Stimulated activated CD8-positive, alpha-beta memory T cell treated with anti-CD3 and anti-CD28 coated beads, Interleukin-4, amount 100 ng/mL, for 48 hours (primary cell): ENCODE data around the gene ZBTB18.
A peak's percentile ranks its signal among the peaks of the same experiment; 100 is the strongest.

Experiments used
- DNase-seq: peaks from one replicate; pipeline ENCODE4 v3.0.0-alpha.2; 2020

The ZBTB18 gene

GRCh38 chr1:244064621-244065020 lies 13.5 kb downstream of the ZBTB18 start:
- DNase-seq, result no peak

GRCh38 chr1:244065063-244065793 lies 14.1 kb downstream of the ZBTB18 start:
- no peak for DNase-seq

DNA sequence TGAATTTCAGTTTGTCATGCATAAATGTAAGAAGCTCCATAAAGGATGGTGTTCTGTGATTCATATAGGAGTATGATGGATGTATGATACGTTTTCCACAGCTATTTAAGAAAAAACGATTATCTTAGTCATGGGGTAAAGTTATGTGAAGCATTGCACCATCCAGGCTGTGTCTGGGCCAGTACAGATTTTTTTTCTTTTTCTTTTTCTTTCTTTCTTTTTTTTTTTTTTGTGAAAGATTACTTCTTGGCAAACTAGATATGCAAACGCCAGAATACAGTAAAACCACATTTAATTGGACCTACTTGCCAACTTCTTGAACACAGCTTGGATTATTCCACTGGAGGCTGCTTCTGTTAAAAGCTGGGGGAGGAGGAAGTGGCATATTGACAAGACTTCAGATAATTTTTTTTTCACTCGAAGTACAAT lies 14.9 kb downstream of the ZBTB18 start:
- DNase-seq, result no peak

- no peak for DNase-seq
These were observed 16.1 kb downstream of the ZBTB18 start for GRCh38 chr1:244066954-244067716.

DNA sequence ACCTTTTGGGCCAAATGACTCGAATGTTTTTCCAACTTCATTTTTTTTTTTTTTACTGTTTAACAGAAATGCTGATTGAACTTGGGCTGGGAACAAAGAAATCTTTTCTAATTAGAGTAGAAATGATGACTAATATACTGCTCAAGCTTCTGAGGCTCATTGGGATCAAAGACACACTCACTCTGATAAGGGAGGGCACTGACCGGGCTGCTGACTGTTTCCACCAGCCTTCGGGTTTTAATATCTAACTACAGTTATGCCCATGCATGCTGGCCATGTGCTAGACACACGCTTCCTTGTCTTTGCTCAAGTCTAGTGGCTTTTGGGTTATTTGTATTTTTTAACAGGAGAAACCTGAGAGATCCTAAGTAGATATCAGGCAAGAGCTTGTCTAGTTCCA lies 16.8 kb downstream of the ZBTB18 start:
- no peak for DNase-seq

GRCh38 chr1:244068567-244068966 lies 17.5 kb downstream of the ZBTB18 start:
- no peak for DNase-seq

DNA sequence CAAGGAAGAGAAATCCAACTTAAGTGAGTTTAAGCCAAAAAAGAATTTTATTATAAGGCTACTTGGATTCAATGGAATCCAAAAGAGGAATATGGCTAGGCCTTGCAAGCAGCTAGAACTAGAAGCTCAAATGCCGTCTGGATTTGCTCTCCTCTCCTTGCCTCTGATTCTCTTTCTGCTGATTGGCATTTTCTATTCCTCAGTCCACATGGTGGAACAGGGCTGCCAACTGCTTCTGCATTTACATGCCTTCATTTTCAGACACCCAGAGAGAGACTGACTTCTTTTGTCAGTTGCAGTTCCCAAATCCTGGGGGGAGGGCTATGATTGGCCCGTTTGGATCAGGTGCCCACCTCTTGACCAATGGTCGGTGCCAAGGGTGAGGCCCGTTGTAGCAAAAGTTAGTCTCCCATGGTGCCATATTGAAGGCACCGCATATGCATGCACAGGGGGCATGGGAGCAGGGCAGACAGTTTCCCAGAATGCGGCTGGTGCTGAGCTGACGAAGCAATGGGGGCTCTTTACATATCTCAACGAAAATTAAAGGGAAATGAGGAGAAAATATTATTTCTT lies 18.3 kb downstream of the ZBTB18 start:
- DNase-seq, result no peak

DNA sequence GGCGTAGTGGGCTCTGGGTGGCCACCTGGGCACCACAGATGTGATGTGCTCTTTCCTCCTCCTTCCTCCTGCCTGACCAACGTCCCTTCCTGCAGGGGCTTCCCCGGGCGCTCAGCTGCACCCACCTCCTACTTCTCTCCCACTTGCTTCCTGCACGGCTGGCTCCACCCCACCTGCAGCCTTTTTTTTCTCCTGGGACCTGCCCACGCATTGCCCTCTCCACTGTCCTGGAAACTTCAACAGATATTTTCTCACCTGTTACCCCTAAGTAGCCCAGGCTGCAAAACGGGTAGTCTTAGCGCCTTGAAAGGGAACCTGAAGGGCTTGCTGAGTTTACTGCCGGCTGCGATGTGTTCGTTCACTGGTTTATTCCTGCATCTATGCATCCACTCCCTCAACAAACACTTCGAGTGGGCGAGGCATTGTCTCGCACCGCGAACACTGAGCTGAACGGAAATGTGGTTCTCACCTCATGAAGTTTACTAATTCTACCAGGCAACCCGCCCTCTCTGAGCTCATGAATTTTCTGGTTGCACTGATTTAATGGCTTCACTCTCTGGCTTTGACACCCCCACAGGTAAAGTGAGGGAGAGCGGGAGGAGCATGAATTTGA lies 23.6 kb downstream of the ZBTB18 start:
- peak; percentile 53 for DNase-seq

- no peak for DNase-seq
These were observed 24.2 kb downstream of the ZBTB18 start for GRCh38 chr1:244075247-244075722.

DNA sequence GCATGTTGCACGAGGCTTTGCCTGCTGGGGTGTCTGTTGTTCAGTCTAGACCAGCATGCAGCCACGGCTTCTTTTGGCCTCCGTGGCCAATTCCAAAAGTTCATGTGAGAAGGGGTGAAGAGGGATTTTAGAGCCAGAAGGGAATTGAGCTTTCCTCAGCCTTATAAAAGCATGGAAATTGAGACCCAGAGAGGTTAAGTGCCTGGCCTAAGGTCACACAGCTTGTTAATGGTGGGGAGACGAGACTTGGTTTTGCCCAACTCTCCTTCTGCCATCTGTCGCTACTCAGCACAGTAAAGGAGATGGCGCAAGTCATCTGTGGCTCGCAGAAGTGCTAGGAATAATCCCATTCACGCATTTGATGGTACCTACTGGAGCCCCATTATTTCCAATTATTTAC lies 25.7 kb downstream of the ZBTB18 start:
- no peak for DNase-seq

DNA sequence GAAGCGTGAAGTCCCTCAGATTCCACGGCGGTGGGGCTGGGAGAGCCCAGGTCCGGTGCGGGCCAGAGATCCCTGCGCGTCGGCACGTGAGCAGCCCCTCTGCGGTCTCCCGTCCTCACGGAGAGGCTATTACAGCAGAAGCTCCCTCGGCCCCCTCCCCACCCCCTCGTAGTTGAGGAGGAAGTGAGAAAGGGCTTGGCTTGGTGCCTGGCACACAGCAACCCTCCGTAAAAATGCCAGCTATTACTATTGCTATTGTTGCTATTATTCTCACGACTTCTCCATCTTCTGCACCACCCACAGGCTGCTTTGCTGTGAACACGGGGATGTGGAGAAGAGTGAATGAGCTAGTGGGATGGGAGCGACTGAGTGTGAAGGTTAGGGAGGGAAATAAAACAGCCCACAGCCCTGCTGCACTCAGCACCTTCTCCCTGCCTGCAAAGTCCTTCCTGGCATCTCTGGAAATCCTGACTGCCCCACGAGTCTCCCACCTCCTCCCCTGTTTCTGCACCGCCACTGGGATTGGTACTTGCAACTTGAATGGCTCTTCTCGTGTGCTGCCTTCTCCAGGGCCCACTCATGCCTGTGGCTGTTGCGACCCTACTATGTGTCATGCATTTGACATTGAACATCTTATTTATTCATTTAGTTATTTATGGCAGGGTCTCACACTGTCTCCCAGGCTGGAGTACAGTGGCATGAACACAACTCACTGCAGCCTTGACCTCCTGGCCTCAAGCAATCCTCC lies 26.6 kb downstream of the ZBTB18 start:
- DNase-seq, result no peak

DNA sequence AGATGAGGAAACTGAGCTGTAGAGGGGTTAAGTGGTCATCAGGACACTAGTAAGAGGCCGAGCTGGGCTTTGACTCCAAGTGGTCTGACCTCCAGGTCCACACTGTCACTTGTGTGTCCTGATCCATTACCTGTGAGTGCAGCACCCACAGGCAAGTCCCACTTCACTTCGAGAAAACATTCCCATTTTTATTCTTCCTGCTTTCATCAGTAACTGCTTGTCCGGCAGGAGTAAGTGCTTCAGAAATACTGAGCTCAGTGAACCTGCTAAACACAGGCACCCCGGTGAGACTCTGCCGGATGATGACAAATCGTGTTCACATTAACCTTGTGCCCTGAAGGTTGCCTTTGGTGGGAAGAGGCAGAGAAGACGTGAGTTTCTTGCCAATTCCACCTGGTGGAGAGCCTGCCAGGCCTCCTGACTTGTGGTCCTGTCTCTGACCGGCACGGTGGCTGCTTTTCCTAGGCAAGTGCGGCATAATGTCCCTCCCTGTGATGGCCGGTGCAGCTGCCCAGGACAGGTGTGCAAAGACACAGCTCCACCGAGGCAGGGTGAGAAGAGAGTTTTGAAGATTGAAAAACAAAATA lies 29.4 kb downstream of the ZBTB18 start:
- no peak for DNase-seq

GRCh38 chr1:244082969-244083368 lies 31.9 kb downstream of the ZBTB18 start:
- no peak for DNase-seq

DNA sequence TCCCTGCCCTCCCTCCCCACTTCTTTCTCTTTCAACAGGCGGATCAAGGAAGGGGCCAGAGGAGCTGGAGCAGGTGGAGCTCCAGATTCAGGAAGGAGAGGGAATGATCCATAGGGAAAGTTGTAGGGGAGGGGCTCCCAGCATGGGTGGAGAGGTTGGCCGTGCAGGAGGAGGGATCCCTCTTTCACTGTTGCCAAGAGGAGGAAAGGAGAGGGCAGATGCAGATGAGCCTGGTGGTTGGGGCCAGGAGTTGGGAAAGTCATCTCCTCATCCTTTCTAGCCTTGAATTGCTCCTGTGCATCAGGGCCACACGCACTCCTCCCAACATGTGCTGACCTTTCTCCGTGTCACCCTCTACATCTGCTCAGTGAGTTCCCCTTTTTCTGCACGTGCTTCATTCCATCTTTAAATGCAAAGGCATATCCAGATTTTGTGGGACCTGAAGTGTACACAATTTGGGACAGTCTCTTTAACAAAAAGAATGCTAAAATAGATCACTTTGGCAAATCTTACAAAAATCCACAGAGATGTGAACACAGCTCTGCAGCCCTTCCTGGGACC lies 32.4 kb downstream of the ZBTB18 start:
- no peak for DNase-seq

DNA sequence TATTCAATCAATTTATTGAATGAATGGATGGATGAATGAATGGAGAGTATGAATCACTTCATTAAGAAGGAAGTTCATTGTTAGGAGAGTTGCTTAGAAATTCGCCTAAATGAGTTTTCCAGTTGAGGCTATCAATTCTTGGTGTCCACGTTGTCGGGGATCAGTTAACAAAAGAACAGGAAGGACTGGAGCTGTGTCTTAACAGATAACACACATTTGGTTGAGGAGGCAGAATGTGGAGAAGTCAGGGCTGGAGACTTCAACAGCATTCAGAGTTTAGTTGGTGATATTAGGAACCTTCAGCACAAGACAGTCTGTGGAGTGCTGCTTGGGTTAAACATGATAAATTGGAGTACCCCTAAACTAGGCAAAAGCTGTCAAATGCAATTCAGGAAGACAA lies 33.7 kb downstream of the ZBTB18 start:
- no peak for DNase-seq

DNA sequence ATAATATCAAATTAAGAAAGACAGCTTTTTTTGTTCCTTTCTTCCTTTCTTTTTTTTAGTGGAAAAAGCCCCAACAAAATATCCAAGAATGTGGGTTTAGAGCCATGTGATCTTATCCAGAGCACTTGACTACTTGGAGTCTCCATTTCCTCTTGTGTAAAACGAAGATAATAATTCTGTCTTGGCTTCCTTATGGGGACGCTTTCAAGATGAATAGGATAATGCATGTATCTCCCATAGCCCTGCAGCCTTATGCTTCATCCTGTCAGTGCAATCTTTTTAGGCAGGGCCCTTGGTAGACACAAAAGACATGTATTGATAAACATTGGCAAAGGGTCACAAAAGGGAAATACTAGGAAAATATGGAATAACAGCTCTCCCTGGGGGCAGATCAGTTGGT lies 34.8 kb downstream of the ZBTB18 start:
- DNase-seq, result no peak

DNA sequence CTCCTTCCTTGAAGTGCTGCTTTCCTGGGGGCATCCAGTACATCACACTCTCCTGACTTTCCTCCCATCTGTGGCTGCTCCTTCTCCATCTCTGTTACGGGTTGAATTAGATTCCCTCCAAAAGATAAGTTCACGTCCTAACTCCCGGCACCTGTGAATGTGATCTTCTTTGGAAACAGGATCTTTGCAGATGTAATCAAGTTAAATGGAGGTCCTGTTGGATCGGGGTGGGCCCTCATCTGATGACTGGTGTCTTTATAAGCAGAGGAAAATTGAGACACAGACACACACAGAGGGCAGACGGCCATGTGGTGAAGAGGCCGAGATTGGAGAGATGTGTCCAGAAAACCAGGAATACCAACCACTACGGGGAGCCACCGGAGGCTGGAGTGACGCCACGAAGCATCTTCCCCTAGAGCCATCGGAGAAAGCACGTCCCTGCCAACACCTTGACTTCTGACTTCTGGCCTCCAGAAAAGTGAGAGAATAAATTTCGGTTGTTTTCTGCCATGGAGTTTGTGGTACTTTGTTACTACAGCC lies 36.0 kb downstream of the ZBTB18 start:
- no peak for DNase-seq

DNA sequence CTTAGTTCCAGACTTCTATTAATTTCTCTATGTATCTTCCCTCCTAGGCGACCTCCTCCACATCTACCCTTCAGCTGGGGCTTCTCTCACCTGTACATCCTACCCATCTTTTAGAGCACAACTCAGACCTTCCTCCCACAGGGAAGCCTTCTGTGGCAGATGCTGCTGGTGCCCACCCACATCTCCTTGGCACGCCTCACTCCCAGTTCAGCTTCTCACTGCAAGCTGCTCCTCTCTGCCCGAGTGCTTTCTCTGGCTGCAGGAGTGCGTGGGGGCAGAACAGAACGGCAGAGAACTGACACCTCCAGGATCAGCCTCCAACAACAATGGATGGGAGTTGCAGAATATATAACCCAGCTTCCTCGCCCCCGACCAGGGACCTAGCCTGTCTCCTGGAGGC lies 36.5 kb downstream of the ZBTB18 start:
- DNase-seq, result no peak

- no peak for DNase-seq
These were observed 37.1 kb downstream of the ZBTB18 start for GRCh38 chr1:244088161-244088560.

DNA sequence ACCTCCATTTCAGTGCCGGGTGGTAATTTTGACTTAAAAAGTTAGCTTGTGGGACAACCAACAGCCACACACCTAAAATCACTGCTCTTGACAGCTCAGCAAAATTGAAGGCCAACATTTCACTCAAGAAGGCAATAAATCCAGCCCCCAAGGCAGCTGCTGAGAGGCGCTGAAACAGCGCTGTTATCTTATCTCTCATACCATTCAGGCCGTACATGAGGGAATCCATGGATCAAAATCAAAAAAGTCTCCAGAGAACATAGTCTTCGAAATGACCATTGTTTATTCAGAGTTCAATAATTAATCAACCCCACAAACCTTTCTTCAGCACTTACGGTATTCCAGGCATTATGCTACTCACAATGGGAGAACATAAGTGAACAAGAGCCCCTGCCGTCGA lies 38.5 kb downstream of the ZBTB18 start:
- DNase-seq, result no peak

DNA sequence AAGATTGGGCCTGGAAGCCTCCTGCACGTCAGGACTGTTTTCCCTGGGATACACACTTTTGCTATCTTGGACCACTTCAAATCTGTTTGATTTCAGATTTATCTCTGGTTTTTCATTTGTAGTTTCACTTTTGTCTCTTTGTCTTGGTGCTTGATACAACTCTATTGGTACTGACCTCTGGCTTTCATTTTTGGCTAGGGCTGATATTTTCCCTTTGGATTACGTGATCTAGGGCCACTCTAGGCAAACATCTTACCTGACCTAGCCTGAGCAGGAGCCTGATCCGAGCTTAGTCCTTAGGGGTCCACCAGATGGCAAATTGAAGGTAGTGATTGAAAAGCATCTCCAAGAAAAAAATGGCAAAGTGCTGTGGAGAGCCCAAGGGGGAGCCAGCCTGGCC lies 39.6 kb downstream of the ZBTB18 start:
- DNase-seq, result no peak
